Muscle of leg (tissue), 16 donors: ENCODE results near the gene RPL9. TPM values are rescaled to one million over a fixed set of nuclear protein-coding genes. Genes with fewer than 3 reads are reported as not detected.
"Not testable (repeated sequence)": the region's sequence is repeated elsewhere in the genome, so short reads cannot be mapped to it uniquely, and the experiment has no call there.

Experiments used
- DNase-seq: peaks from one replicate; pipeline ENCODE4 v3.0.0; 2013
- H3K27ac ChIP-seq: one replicate; pipeline ENCODE4 v1.5.1; 2013; ENCODE audit warnings: mild to moderate bottlenecking, low read length, control low read depth
- H3K27me3 ChIP-seq: one replicate; pipeline ENCODE4 v1.6.1; 2013; ENCODE audit warnings: low read length; ENCODE audit not compliant: control insufficient read depth, insufficient read depth
- H3K36me3 ChIP-seq: one replicate; pipeline ENCODE4 v1.6.1; 2013; ENCODE audit warnings: low read length; ENCODE audit not compliant: control insufficient read depth, insufficient read depth
- H3K4me1 ChIP-seq: one replicate; pipeline ENCODE4 v1.6.1; 2013; ENCODE audit warnings: low read length; ENCODE audit not compliant: control insufficient read depth, insufficient read depth
- H3K4me3 ChIP-seq: one replicate; pipeline ENCODE4 v1.5.1; 2013; ENCODE audit warnings: low read length, control low read depth
- H3K9me3 ChIP-seq: replicated peaks from 2 replicates; pipeline ENCODE4 v1.6.1; 2013; ENCODE audit warnings: low read depth, low read length; ENCODE audit not compliant: control insufficient read depth
- WGBS: methylation state at CpG from one replicate; pipeline ENCODE4 v1.1.5; 2013; ENCODE audit warnings: missing lambda C conversion rate; ENCODE audit not compliant: insufficient coverage; 5-methylcytosine and 5-hydroxymethylcytosine counted together
- long read RNA-seq, 11 donors: transcript quantifications; one replicate each; lab custom pipeline, GENCODE V29; 2026
- polyA plus RNA-seq, 8 donors: library from polyadenylated mRNA; unstranded; fragments of 120-200 nt; gene quantifications; one replicate each; pipeline versions ENCODE4 v1.2.1 to v1.2.3, GENCODE V29; 2013; ENCODE audit warnings: inconsistent platforms in 1 of 8, low replicate concordance in 1 of 8; ENCODE audit not compliant: insufficient read length in 8 of 8, insufficient read depth in 1 of 8
- total RNA-seq: library from RNA; stranded (reverse); fragments of 120-200 nt; gene quantifications from one replicate; pipeline ENCODE4 v1.2.4, GENCODE V29; 2013

RPL9 gene
- 5,379 TPM for total RNA-seq
- polyA plus RNA-seq, result 1,000 to 10,000 TPM in 5 of 8 donors, 100 to 1,000 TPM in 3; 502 to 2,657 (median 2,060) TPM
- long read RNA-seq, donor 1, transcript RPL9-214 (8 exons, 2,354 nt), result major isoform, 148 of 269 reads
- long read RNA-seq, donor 1, transcript RPL9-212 (3 exons, 584 nt), result minor isoform, 9 of 269 reads
- long read RNA-seq, donor 1, transcript RPL9-209 (5 exons, 1,028 nt), result minor isoform, 14 of 269 reads
- long read RNA-seq, donor 1, transcript RPL9-203 (7 exons, 1,127 nt), result minor isoform, 30 of 269 reads
- long read RNA-seq, donor 1, partial matches to known transcripts, result 28 of 269 reads
- long read RNA-seq, donor 1, other reads (novel, unspliced or antisense), result 28 of 269 reads
- long read RNA-seq, donor 2, transcript RPL9-212 (3 exons, 584 nt), result minor isoform, 5 of 67 reads
- long read RNA-seq, donor 2, transcript RPL9-203 (7 exons, 1,127 nt), result minor isoform, 7 of 67 reads
- long read RNA-seq, donor 2, transcript RPL9-214 (8 exons, 2,354 nt), result major isoform, 42 of 67 reads
- long read RNA-seq, donor 2, partial matches to known transcripts, result 7 of 67 reads
- long read RNA-seq, donor 2, other reads (novel, unspliced or antisense), result 0 of 67 reads
- long read RNA-seq, donor 3, transcript RPL9-212 (3 exons, 584 nt), result minor isoform, 11 of 363 reads
- long read RNA-seq, donor 3, transcript RPL9-209 (5 exons, 1,028 nt), result minor isoform, 13 of 363 reads
- long read RNA-seq, donor 3, transcript RPL9-214 (8 exons, 2,354 nt), result major isoform, 185 of 363 reads
- long read RNA-seq, donor 3, transcript RPL9-203 (7 exons, 1,127 nt), result minor isoform, 41 of 363 reads
- long read RNA-seq, donor 3, partial matches to known transcripts, result 59 of 363 reads
- long read RNA-seq, donor 3, other reads (novel, unspliced or antisense), result 38 of 363 reads
- long read RNA-seq, donor 4, transcript RPL9-214 (8 exons, 2,354 nt), result major isoform, 283 of 448 reads
- long read RNA-seq, donor 4, transcript RPL9-213 (4 exons, 973 nt), result minor isoform, 24 of 448 reads
- long read RNA-seq, donor 4, transcript RPL9-203 (7 exons, 1,127 nt), result minor isoform, 37 of 448 reads
- long read RNA-seq, donor 4, transcript RPL9-209 (5 exons, 1,028 nt), result minor isoform, 14 of 448 reads
- long read RNA-seq, donor 4, partial matches to known transcripts, result 48 of 448 reads
- long read RNA-seq, donor 4, other reads (novel, unspliced or antisense), result 23 of 448 reads
- long read RNA-seq, donor 5, transcript RPL9-214 (8 exons, 2,354 nt), result major isoform, 817 of 1,468 reads
- long read RNA-seq, donor 5, transcript RPL9-203 (7 exons, 1,127 nt), result minor isoform, 125 of 1,468 reads
- long read RNA-seq, donor 5, transcript RPL9-209 (5 exons, 1,028 nt), result minor isoform, 56 of 1,468 reads
- long read RNA-seq, donor 5, transcript RPL9-212 (3 exons, 584 nt), result minor isoform, 59 of 1,468 reads
- long read RNA-seq, donor 5, partial matches to known transcripts, result 210 of 1,468 reads
- long read RNA-seq, donor 5, other reads (novel, unspliced or antisense), result 153 of 1,468 reads
- long read RNA-seq, donor 6, transcript RPL9-212 (3 exons, 584 nt), result minor isoform, 27 of 1,389 reads
- long read RNA-seq, donor 6, transcript RPL9-214 (8 exons, 2,354 nt), result major isoform, 762 of 1,389 reads
- long read RNA-seq, donor 6, transcript RPL9-203 (7 exons, 1,127 nt), result minor isoform, 131 of 1,389 reads
- long read RNA-seq, donor 6, transcript RPL9-209 (5 exons, 1,028 nt), result minor isoform, 48 of 1,389 reads
- long read RNA-seq, donor 6, partial matches to known transcripts, result 235 of 1,389 reads
- long read RNA-seq, donor 6, other reads (novel, unspliced or antisense), result 138 of 1,389 reads
- long read RNA-seq, donor 7, transcript RPL9-203 (7 exons, 1,127 nt), result minor isoform, 116 of 1,098 reads
- long read RNA-seq, donor 7, transcript RPL9-213 (4 exons, 973 nt), result minor isoform, 35 of 1,098 reads
- long read RNA-seq, donor 7, transcript RPL9-214 (8 exons, 2,354 nt), result major isoform, 661 of 1,098 reads
- long read RNA-seq, donor 7, transcript RPL9-212 (3 exons, 584 nt), result minor isoform, 29 of 1,098 reads
- long read RNA-seq, donor 7, partial matches to known transcripts, result 127 of 1,098 reads
- long read RNA-seq, donor 7, other reads (novel, unspliced or antisense), result 95 of 1,098 reads
- long read RNA-seq, donor 8, transcript RPL9-203 (7 exons, 1,127 nt), result minor isoform, 56 of 736 reads
- long read RNA-seq, donor 8, transcript RPL9-210 (3 exons, 619 nt), result minor isoform, 16 of 736 reads
- long read RNA-seq, donor 8, transcript RPL9-213 (4 exons, 973 nt), result minor isoform, 49 of 736 reads
- long read RNA-seq, donor 8, transcript RPL9-214 (8 exons, 2,354 nt), result major isoform, 404 of 736 reads
- long read RNA-seq, donor 8, partial matches to known transcripts, result 130 of 736 reads
- long read RNA-seq, donor 8, other reads (novel, unspliced or antisense), result 54 of 736 reads
- long read RNA-seq, donor 9, transcript RPL9-214 (8 exons, 2,354 nt), result major isoform, 304 of 531 reads
- long read RNA-seq, donor 9, transcript RPL9-213 (4 exons, 973 nt), result minor isoform, 20 of 531 reads
- long read RNA-seq, donor 9, transcript RPL9-203 (7 exons, 1,127 nt), result minor isoform, 46 of 531 reads
- long read RNA-seq, donor 9, transcript RPL9-212 (3 exons, 584 nt), result minor isoform, 21 of 531 reads
- long read RNA-seq, donor 9, partial matches to known transcripts, result 68 of 531 reads
- long read RNA-seq, donor 9, other reads (novel, unspliced or antisense), result 45 of 531 reads
- long read RNA-seq, donor 10, transcript RPL9-213 (4 exons, 973 nt), result minor isoform, 40 of 1,098 reads
- long read RNA-seq, donor 10, transcript RPL9-214 (8 exons, 2,354 nt), result major isoform, 594 of 1,098 reads
- long read RNA-seq, donor 10, transcript RPL9-210 (3 exons, 619 nt), result minor isoform, 38 of 1,098 reads
- long read RNA-seq, donor 10, transcript RPL9-203 (7 exons, 1,127 nt), result minor isoform, 124 of 1,098 reads
- long read RNA-seq, donor 10, partial matches to known transcripts, result 197 of 1,098 reads
- long read RNA-seq, donor 10, other reads (novel, unspliced or antisense), result 72 of 1,098 reads
- long read RNA-seq, donor 11, transcript RPL9-214 (8 exons, 2,354 nt), result major isoform, 394 of 660 reads
- long read RNA-seq, donor 11, transcript RPL9-213 (4 exons, 973 nt), result minor isoform, 21 of 660 reads
- long read RNA-seq, donor 11, transcript RPL9-203 (7 exons, 1,127 nt), result minor isoform, 62 of 660 reads
- long read RNA-seq, donor 11, transcript RPL9-212 (3 exons, 584 nt), result minor isoform, 22 of 660 reads
- long read RNA-seq, donor 11, partial matches to known transcripts, result 57 of 660 reads
- long read RNA-seq, donor 11, other reads (novel, unspliced or antisense), result 76 of 660 reads

GRCh38 chr4:39458505-39459300 is at the start of gene RPL9, which contains the start of gene LIAS:
TSS of gene RPL9 (minus strand) at chr4:39458922. CDS start at chr4:39458439, 483 bp downstream.
TSS of gene LIAS (plus strand) at chr4:39459056. CDS start at chr4:39459118, 62 bp downstream.
- Histone ChIP-seq H3K4me1 (peaks cover 11% of the 10 kb centered on the region), H3K27me3 (no peaks in the 10 kb centered on the region), H3K9me3 (no peaks in the 10 kb centered on the region), H3K36me3 (peaks cover 35% of the 10 kb centered on the region), H3K27ac (peak within 1 kb of the TSS; percentile 97), H3K4me3 (peak within 1 kb of the TSS; percentile 94)
- WGBS, result under 1% methylated on average over 40 of the region's 55 CpGs
- DNase-seq, result peak; percentile 99

GRCh38 chr4:39505581-39505980 is 46.9 kb upstream of the RPL9 start:
- H3K27me3 ChIP-seq, result no peaks in the 10 kb centered on the region
- H3K27ac ChIP-seq, result no peak overlapping the region
- H3K9me3 ChIP-seq, result no peaks in the 10 kb centered on the region
- WGBS, result no CpG with 5 or more reads among the region's 1 CpG
- H3K36me3 ChIP-seq, result peaks cover 60% of the 10 kb centered on the region
- DNase-seq, result no peak
- no peaks in the 10 kb centered on the region for H3K4me1 ChIP-seq
- no peak overlapping the region for H3K4me3 ChIP-seq

- WGBS, result no CpG with 5 or more reads among the region's 2 CpGs
- Histone ChIP-seq H3K4me1 (no peaks in the 10 kb centered on the region), H3K36me3 (peaks cover 54% of the 10 kb centered on the region), H3K27me3 (no peaks in the 10 kb centered on the region), H3K27ac (no peak overlapping the region), H3K4me3 (no peak overlapping the region), H3K9me3 (no peaks in the 10 kb centered on the region)
- no peak for DNase-seq
Measured at GRCh38 chr4:39504538-39504937, 45.8 kb upstream of the RPL9 start.

- 43% methylated on average over 1 of the region's 4 CpGs for WGBS
- H3K27me3 ChIP-seq, H3K4me3 ChIP-seq, H3K27ac ChIP-seq, H3K9me3 ChIP-seq, H3K4me1 ChIP-seq: not testable (repeated sequence)
- peak; percentile 22 for DNase-seq
- H3K36me3 ChIP-seq, result peaks cover 45% of the 10 kb centered on the region
Measured at GRCh38 chr4:39502664-39503035, 43.9 kb upstream of the RPL9 start.

- Histone ChIP-seq H3K4me1 (no peaks in the 10 kb centered on the region), H3K36me3 (peaks cover 41% of the 10 kb centered on the region), H3K9me3 (no peaks in the 10 kb centered on the region), H3K27me3 (no peaks in the 10 kb centered on the region), H3K27ac (no peak overlapping the region), H3K4me3 (no peak overlapping the region)
- no peak for DNase-seq
Measured at GRCh38 chr4:39502019-39502663, 43.4 kb upstream of the RPL9 start.

GRCh38 chr4:39498727-39499020 is 40.0 kb upstream of the RPL9 start:
- no peak overlapping the region for H3K27ac ChIP-seq
- no peak overlapping the region for H3K4me3 ChIP-seq
- H3K36me3 ChIP-seq, result peaks cover 18% of the 10 kb centered on the region
- no peaks in the 10 kb centered on the region for H3K4me1 ChIP-seq
- no peak for DNase-seq
- H3K27me3 ChIP-seq, result no peaks in the 10 kb centered on the region
- H3K9me3 ChIP-seq, result no peaks in the 10 kb centered on the region
